Measurements from ENCODE around the gene CDC14B.
A peak's percentile ranks its signal among the peaks of the same experiment; 100 is the strongest.
"Not testable (repeated sequence)": the region's sequence is repeated elsewhere in the genome, so short reads cannot be mapped to it uniquely, and the experiment has no call there.

Gene CDC14B

DNA sequence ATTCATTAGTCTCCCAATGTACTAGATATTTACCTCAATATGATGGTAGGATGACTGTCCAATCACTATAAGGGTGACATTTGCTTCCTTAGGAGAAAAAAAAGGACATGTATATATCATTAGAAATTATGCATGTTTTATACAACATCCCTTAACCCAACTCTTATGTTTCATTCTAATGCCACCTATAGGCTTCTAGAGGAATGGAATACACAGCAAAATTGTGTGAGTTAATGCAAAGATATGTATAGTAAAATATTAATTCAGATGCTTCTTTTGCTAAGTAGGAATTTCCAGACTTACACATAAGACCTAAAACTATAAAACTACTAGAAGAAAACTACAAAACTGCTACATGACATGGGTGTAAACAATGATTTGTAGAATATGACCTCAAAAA lies 32.0 kb upstream of the CDC14B start:
- no peaks in the 10 kb centered on the region for H3K9me3 ChIP-seq (ENCODE audit: control insufficient read depth, insufficient read depth, low read length)
- H3K36me3 ChIP-seq (ENCODE audit: control insufficient read depth, insufficient read depth, low read length): no peaks in the 10 kb centered on the region
- peaks cover 4% of the 10 kb centered on the region for H3K27me3 ChIP-seq (ENCODE audit: control insufficient read depth, insufficient read depth, low read length)

DNA sequence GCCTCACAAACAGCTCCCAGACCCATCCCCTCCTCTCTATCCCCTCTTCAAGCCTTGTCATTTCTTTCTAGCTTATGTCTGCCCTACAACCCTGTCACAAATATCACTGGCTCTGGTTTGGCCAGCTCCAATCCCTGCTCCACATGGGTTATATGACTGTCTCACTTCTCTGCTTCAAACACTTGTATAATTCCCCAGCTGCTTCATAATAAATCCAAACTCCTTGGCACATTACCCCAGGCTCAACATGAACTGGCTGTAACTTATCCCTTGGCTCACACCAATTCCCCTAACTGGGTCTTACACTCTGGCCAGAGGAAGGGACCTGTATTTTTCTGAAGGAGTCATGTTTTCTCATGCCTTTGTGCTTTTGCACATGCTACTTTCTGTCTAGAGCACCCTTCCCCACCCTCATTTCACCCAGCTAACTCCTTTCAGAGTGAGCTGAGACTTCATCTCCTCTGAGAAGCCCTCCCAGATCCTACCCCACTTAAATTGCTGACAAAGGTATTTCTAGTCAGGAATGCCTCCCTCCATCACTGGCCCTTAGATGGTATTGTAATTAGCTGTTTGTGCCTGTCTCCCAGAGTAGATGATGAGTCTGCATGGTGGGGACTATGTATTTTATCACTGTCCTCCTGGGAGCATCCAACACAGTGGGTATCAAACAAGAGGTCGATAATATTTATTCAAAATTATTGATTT lies 30.1 kb upstream of the CDC14B start:
- Histone ChIP-seq H3K4me1 (ENCODE audit: control insufficient read depth, insufficient read depth, low read length) (no peaks in the 10 kb centered on the region), H3K36me3 (ENCODE audit: control insufficient read depth, insufficient read depth, low read length) (no peaks in the 10 kb centered on the region), H3K9me3 (ENCODE audit: control insufficient read depth, insufficient read depth, low read length) (no peaks in the 10 kb centered on the region), H3K27me3 (ENCODE audit: control insufficient read depth, insufficient read depth, low read length) (no peaks in the 10 kb centered on the region), H3K9ac (ENCODE audit: low read depth, low read length) (no peak overlapping the region), H3K4me3 (ENCODE audit: low read depth, low read length) (no peak overlapping the region)

More for the DNA sequence above, 32.0 kb upstream of the CDC14B start:
- H3K9ac ChIP-seq (ENCODE audit: low read depth, low read length): no peak overlapping the region
- no peaks in the 10 kb centered on the region for H3K4me1 ChIP-seq (ENCODE audit: control insufficient read depth, insufficient read depth, low read length)
- H3K4me3 ChIP-seq (ENCODE audit: low read depth, low read length): no peak overlapping the region

- Histone ChIP-seq H3K4me3 (ENCODE audit: low read depth, low read length) (no peak overlapping the region), H3K9me3 (ENCODE audit: control insufficient read depth, insufficient read depth, low read length) (no peaks in the 10 kb centered on the region), H3K27me3 (ENCODE audit: control insufficient read depth, insufficient read depth, low read length) (no peaks in the 10 kb centered on the region), H3K36me3 (ENCODE audit: control insufficient read depth, insufficient read depth, low read length) (no peaks in the 10 kb centered on the region), H3K9ac (ENCODE audit: low read depth, low read length) (no peak overlapping the region), H3K4me1 (ENCODE audit: control insufficient read depth, insufficient read depth, low read length) (no peaks in the 10 kb centered on the region)
These were observed 26.7 kb upstream of the CDC14B start for GRCh38 chr9:96646081-96646991.

GRCh38 chr9:96644137-96644536 lies 24.5 kb upstream of the CDC14B start:
- no peaks in the 10 kb centered on the region for H3K36me3 ChIP-seq (ENCODE audit: control insufficient read depth, insufficient read depth, low read length)
- H3K27me3 ChIP-seq (ENCODE audit: control insufficient read depth, insufficient read depth, low read length): no peaks in the 10 kb centered on the region
- no peaks in the 10 kb centered on the region for H3K9me3 ChIP-seq (ENCODE audit: control insufficient read depth, insufficient read depth, low read length)
- H3K9ac ChIP-seq (ENCODE audit: low read depth, low read length): no peak overlapping the region
- H3K4me3 ChIP-seq (ENCODE audit: low read depth, low read length): no peak overlapping the region
- H3K4me1 ChIP-seq (ENCODE audit: control insufficient read depth, insufficient read depth, low read length): no peaks in the 10 kb centered on the region

DNA sequence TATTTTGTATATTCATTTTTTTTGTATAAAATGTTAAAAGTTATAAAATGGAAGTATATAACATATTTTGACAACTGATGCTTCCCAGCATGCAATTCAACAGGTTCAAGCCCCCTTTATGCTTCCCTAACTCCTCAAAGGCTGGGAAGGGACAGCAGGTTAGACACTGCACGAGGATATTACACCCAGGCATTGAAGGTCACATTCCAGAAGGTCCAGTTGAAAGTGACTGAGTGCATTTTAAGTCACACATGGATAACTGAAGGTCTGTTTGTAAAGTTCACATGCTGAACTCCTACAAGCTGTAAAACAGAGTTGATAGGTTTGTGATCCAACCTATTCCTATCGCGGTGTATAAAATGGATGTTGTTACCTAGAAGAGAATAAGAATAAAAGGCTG lies 21.9 kb upstream of the CDC14B start:
- H3K4me1 ChIP-seq (ENCODE audit: control insufficient read depth, insufficient read depth, low read length): no peaks in the 10 kb centered on the region
- H3K4me3 ChIP-seq (ENCODE audit: low read depth, low read length): no peak overlapping the region
- no peaks in the 10 kb centered on the region for H3K9me3 ChIP-seq (ENCODE audit: control insufficient read depth, insufficient read depth, low read length)
- H3K36me3 ChIP-seq (ENCODE audit: control insufficient read depth, insufficient read depth, low read length): no peaks in the 10 kb centered on the region
- no peaks in the 10 kb centered on the region for H3K27me3 ChIP-seq (ENCODE audit: control insufficient read depth, insufficient read depth, low read length)
- H3K9ac ChIP-seq (ENCODE audit: low read depth, low read length): no peak overlapping the region

DNA sequence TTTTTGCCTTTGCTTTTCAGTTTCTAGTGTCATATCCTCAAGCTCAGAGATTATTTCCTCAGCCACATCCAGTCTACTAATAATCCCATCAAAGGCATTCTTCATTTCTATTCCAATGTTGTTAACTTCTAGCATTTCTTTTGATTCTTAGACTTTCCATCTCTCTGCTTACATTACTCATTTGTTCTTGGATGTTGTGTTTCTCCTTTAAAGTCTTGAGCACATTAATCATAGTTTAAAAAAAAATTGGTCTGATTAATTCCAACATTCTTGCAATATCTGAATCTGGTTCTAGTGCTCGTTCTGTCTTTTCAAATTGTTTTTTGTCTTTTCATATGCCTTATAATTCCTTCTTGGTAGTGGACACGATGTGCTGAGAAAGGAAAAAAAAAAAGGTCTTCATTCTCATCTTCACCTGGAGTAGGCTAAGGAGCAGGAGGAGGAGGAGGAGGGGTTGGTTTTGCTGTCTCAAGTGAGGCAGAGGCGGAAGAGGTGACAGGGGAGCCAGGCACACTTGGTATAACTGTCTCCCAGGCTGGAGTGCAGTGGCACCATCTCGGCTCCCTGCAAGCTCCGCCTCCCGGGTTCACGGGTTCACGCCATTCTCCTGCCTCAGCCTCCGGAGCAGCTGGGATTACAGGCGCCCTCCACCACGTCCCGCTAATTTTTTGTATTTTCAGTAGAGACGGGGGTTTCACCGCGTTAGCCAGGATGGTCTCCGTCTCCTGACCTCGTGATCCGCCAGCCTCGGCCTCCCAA lies 19.1 kb upstream of the CDC14B start:
- Histone ChIP-seq H3K9me3 (ENCODE audit: control insufficient read depth, insufficient read depth, low read length) (no peaks in the 10 kb centered on the region), H3K4me3 (ENCODE audit: low read depth, low read length) (no peak overlapping the region), H3K4me1 (ENCODE audit: control insufficient read depth, insufficient read depth, low read length) (no peaks in the 10 kb centered on the region), H3K27me3 (ENCODE audit: control insufficient read depth, insufficient read depth, low read length) (no peaks in the 10 kb centered on the region), H3K36me3 (ENCODE audit: control insufficient read depth, insufficient read depth, low read length) (no peaks in the 10 kb centered on the region), H3K9ac (ENCODE audit: low read depth, low read length) (no peak overlapping the region)

GRCh38 chr9:96636368-96636767 lies 16.7 kb upstream of the CDC14B start:
- Histone ChIP-seq H3K9ac (ENCODE audit: low read depth, low read length) (no peak overlapping the region), H3K9me3 (ENCODE audit: control insufficient read depth, insufficient read depth, low read length) (no peaks in the 10 kb centered on the region), H3K27me3 (ENCODE audit: control insufficient read depth, insufficient read depth, low read length) (no peaks in the 10 kb centered on the region), H3K4me3 (ENCODE audit: low read depth, low read length) (no peak overlapping the region), H3K36me3 (ENCODE audit: control insufficient read depth, insufficient read depth, low read length) (no peaks in the 10 kb centered on the region), H3K4me1 (ENCODE audit: control insufficient read depth, insufficient read depth, low read length) (no peaks in the 10 kb centered on the region)

DNA sequence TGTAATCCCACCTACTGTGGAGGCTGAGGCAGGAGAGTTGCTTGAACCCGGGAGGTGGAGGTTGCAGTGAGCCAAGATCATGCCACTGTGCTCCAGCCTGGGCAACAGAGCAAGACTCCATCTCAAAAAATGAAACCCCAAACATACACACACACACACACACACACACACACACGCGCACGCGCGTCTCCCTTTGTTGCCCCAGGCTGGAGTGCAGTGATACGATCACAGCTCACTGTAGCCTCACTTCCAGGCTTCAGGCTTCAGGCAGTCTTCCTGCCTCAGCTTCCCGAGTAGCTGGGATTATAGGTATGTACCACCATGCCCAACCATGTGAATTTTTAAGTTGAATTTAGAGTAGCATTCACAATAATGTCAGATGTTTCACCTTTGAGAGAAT lies 13.9 kb upstream of the CDC14B start:
- H3K27me3 ChIP-seq (ENCODE audit: control insufficient read depth, insufficient read depth, low read length); H3K4me1 ChIP-seq (ENCODE audit: control insufficient read depth, insufficient read depth, low read length): not testable (repeated sequence)

GRCh38 chr9:96626912-96627311 lies 7.3 kb upstream of the CDC14B start:
- Histone ChIP-seq H3K36me3 (ENCODE audit: control insufficient read depth, insufficient read depth, low read length) (no peaks in the 10 kb centered on the region), H3K27me3 (ENCODE audit: control insufficient read depth, insufficient read depth, low read length) (peaks cover 4% of the 10 kb centered on the region), H3K4me3 (ENCODE audit: low read depth, low read length) (no peak overlapping the region), H3K9ac (ENCODE audit: low read depth, low read length) (no peak overlapping the region), H3K9me3 (ENCODE audit: control insufficient read depth, insufficient read depth, low read length) (no peaks in the 10 kb centered on the region), H3K4me1 (ENCODE audit: control insufficient read depth, insufficient read depth, low read length) (no peaks in the 10 kb centered on the region)

More for the DNA sequence above, 13.9 kb upstream of the CDC14B start:
- H3K4me3 ChIP-seq (ENCODE audit: low read depth, low read length); H3K36me3 ChIP-seq (ENCODE audit: control insufficient read depth, insufficient read depth, low read length); H3K9ac ChIP-seq (ENCODE audit: low read depth, low read length); H3K9me3 ChIP-seq (ENCODE audit: control insufficient read depth, insufficient read depth, low read length): not testable (repeated sequence)

DNA sequence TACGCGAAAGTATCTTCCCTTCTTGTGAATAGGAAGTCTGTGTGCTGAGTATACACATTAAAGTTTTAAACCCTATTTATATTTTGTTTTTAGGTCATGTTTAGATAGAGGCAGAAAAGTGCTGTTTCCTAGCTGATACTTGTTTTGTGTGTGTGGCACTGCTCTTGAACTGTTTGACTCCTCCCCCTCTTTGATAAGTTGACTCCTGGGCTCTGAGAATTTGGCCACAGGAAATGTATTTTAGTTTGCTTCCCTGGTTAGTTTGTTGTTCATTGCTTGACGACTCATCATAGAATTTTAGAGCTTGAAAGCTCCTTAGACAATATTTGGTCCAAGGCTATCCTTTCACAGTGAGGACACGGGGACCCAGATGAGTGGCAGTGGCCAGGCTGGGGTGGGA lies 2.0 kb upstream of the CDC14B start:
- no peaks in the 10 kb centered on the region for H3K9me3 ChIP-seq (ENCODE audit: control insufficient read depth, insufficient read depth, low read length)
- H3K36me3 ChIP-seq (ENCODE audit: control insufficient read depth, insufficient read depth, low read length): no peaks in the 10 kb centered on the region
- peaks cover 21% of the 10 kb centered on the region for H3K27me3 ChIP-seq (ENCODE audit: control insufficient read depth, insufficient read depth, low read length)
- no peak overlapping the region for H3K9ac ChIP-seq (ENCODE audit: low read depth, low read length)
- peak overlapping the region; percentile 56 for H3K4me3 ChIP-seq (ENCODE audit: low read depth, low read length)
- peaks cover 12% of the 10 kb centered on the region for H3K4me1 ChIP-seq (ENCODE audit: control insufficient read depth, insufficient read depth, low read length)

DNA sequence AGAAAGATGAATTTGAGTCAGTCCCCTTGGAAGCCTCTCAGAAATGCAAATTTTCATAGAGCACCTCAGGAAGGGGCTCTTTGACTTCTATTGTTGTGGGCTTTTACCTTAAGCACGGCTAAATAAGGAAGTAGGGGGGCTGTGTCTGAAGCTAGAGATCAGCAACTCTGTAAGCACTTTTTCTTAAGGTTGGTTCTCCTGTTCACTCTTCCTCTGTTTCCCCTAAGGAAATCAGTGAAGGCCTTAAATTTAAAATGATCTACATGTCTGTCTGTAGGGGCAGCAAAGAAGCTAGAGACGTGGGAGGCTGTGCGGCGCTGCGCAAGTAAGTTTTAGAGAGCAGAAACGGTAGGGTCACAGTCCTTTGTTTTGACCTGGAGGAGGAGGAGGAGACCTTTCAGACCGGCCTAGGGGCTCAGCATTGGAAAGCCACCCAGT lies 1.2 kb upstream of the CDC14B start:
- no peak overlapping the region for H3K9ac ChIP-seq (ENCODE audit: low read depth, low read length)
- peaks cover 12% of the 10 kb centered on the region for H3K4me1 ChIP-seq (ENCODE audit: control insufficient read depth, insufficient read depth, low read length)
- H3K9me3 ChIP-seq (ENCODE audit: control insufficient read depth, insufficient read depth, low read length): no peaks in the 10 kb centered on the region
- H3K4me3 ChIP-seq (ENCODE audit: low read depth, low read length): peak overlapping the region; percentile 56
- H3K27me3 ChIP-seq (ENCODE audit: control insufficient read depth, insufficient read depth, low read length): peaks cover 21% of the 10 kb centered on the region
- H3K36me3 ChIP-seq (ENCODE audit: control insufficient read depth, insufficient read depth, low read length): no peaks in the 10 kb centered on the region
